Measurements from ENCODE around the gene EIF4EBP2. TPM values are rescaled to one million over a fixed set of nuclear protein-coding genes. Genes with fewer than 3 reads are reported as not detected.

Gene EIF4EBP2
- total RNA-seq, 1 experiment from 2014 or later, result 36.7 TPM

GRCh38 chr10:70435241-70436085 is 31.5 kb downstream of the EIF4EBP2 start (continued):
- TF ChIP-seq, protein P1, sequence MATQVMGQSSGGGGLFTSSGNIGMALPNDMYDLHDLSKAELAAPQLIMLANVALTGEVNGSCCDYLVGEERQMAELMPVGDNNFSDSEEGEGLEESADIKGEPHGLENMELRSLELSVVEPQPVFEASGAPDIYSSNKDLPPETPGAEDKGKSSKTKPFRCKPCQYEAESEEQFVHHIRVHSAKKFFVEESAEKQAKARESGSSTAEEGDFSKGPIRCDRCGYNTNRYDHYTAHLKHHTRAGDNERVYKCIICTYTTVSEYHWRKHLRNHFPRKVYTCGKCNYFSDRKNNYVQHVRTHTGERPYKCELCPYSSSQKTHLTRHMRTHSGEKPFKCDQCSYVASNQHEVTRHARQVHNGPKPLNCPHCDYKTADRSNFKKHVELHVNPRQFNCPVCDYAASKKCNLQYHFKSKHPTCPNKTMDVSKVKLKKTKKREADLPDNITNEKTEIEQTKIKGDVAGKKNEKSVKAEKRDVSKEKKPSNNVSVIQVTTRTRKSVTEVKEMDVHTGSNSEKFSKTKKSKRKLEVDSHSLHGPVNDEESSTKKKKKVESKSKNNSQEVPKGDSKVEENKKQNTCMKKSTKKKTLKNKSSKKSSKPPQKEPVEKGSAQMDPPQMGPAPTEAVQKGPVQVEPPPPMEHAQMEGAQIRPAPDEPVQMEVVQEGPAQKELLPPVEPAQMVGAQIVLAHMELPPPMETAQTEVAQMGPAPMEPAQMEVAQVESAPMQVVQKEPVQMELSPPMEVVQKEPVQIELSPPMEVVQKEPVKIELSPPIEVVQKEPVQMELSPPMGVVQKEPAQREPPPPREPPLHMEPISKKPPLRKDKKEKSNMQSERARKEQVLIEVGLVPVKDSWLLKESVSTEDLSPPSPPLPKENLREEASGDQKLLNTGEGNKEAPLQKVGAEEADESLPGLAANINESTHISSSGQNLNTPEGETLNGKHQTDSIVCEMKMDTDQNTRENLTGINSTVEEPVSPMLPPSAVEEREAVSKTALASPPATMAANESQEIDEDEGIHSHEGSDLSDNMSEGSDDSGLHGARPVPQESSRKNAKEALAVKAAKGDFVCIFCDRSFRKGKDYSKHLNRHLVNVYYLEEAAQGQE (IDR thresholded peaks at IDR 0.05; ENCODE audit: low read depth), result no peak
- TF ChIP-seq JUND (IDR thresholded peaks at IDR 0.05) (no peak), RAD21 (IDR thresholded peaks at IDR 0.05; ENCODE audit: low read depth) (no peak), EZH2phosphoT487 (IDR thresholded peaks at IDR 0.05; ENCODE audit: borderline replicate concordance) (no peak), ZFX (IDR thresholded peaks at IDR 0.05) (no peak), CEBPB (IDR thresholded peaks at IDR 0.05; ENCODE audit: low read depth) (no peak), YY1 (IDR thresholded peaks at IDR 0.05; ENCODE audit: extremely low read depth, insufficient replicate concordance, low read depth, low read length) (no peak), FOSL1 (IDR thresholded peaks at IDR 0.05; ENCODE audit: low read depth) (no peak), MAX (IDR thresholded peaks at IDR 0.05) (no peak)

DNA sequence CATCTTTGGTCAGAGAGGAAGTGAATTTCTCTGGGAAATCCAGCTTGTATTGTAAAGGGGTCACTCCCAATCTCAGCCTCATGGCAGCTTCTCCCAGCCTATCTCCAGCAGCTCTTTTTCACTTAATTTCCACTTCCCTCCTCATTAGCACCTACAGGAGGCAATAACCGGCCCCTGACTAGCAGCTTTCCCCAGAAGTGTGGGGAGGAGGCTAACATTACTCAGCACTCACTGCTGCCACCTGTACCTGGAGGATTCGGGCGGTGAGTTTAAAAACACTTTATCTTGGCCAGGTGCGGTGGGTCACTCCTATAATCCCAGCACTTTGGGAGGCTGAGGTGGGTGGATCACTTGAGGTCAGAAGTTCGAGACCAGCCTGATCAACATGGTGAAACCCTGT is 33.8 kb downstream of the EIF4EBP2 start:
- H4K20me1 ChIP-seq (ENCODE audit: insufficient read depth), result no peaks in the 10 kb centered on the region
- CTCF ChIA-PET, result no interaction called here
- BruUV-seq (replicated peaks), result no TSS peak
- H3K4me3 ChIP-seq (replicated peaks in 1 of 2; ENCODE audit: low read depth in 1 of 2, low read length in 2 of 2), result no peak overlapping the region
- H3K27me3 ChIP-seq (ENCODE audit: insufficient read depth, low read length), result no peaks in the 10 kb centered on the region
- no peak overlapping the region for H3K9ac ChIP-seq (ENCODE audit: low read length)
- ATAC-seq (peak; percentile 72), DNase-seq (ENCODE audit: low read depth, low spot score) (no peak)
- intact Hi-C loops (cut with micrococcal nuclease), result no loop called here
- no peaks in the 10 kb centered on the region for H3K9me3 ChIP-seq (ENCODE audit: control insufficient read depth in 1 of 2, insufficient read depth in 1 of 2, low read depth in 1 of 2, low read length in 2 of 2)
- no peaks in the 10 kb centered on the region for H3K36me3 ChIP-seq (ENCODE audit: control insufficient read depth in 1 of 2, insufficient read depth in 2 of 2, low read length in 2 of 2)
- no peak overlapping the region for H3K27ac ChIP-seq (ENCODE audit: low read depth, low read length)
- no peak for TF ChIP-seq ELF1 (IDR thresholded peaks at IDR 0.05; ENCODE audit: borderline replicate concordance, low read depth)
- TF ChIP-seq, protein P2, sequence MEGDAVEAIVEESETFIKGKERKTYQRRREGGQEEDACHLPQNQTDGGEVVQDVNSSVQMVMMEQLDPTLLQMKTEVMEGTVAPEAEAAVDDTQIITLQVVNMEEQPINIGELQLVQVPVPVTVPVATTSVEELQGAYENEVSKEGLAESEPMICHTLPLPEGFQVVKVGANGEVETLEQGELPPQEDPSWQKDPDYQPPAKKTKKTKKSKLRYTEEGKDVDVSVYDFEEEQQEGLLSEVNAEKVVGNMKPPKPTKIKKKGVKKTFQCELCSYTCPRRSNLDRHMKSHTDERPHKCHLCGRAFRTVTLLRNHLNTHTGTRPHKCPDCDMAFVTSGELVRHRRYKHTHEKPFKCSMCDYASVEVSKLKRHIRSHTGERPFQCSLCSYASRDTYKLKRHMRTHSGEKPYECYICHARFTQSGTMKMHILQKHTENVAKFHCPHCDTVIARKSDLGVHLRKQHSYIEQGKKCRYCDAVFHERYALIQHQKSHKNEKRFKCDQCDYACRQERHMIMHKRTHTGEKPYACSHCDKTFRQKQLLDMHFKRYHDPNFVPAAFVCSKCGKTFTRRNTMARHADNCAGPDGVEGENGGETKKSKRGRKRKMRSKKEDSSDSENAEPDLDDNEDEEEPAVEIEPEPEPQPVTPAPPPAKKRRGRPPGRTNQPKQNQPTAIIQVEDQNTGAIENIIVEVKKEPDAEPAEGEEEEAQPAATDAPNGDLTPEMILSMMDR (IDR thresholded peaks at IDR 0.05 in 2 of 3, conservative IDR thresholded peaks at IDR 0.05 in 1 of 3; ENCODE audit: borderline replicate concordance in 1 of 3, insufficient read depth in 1 of 3, low read depth in 2 of 3, low read length in 2 of 3), result 0 out of 6 replicates have a peak, but pooled peaks of 1 of the 3 experiments have one; percentile 4
- H2AFZ ChIP-seq (ENCODE audit: low read depth, low read length, poor library complexity, severe bottlenecking), result no peak overlapping the region
- H3K4me2 ChIP-seq (ENCODE audit: low read length), result no peak overlapping the region
- H3K79me2 ChIP-seq (ENCODE audit: insufficient read depth, low read length), result no peaks in the 10 kb centered on the region
- RAD21 ChIA-PET (ENCODE audit: low non-redundant PET in 1 of 2, low total read pairs in 2 of 2, uncharacterized antibody in 2 of 2, unreplicated experiment in 2 of 2), result no interaction called here
- no peaks in the 10 kb centered on the region for H3K9me2 ChIP-seq (ENCODE audit: insufficient read depth)
- peaks cover 0 to 6% of the 10 kb centered on the region in 2 experiments; a peak in 1 of 4 replicates for H3K4me1 ChIP-seq (ENCODE audit: control insufficient read depth in 1 of 2, insufficient read depth in 2 of 2, low read length in 2 of 2)
- POLR2A ChIA-PET, result no interaction called here

Data from HCT116 (cell line).